Measurements from ENCODE around the gene MTRR. TPM values are rescaled to one million over a fixed set of nuclear protein-coding genes. Genes with fewer than 3 reads are reported as not detected.

MTRR gene
- total RNA-seq, 1 experiment from 2014 or later: 72.6 TPM

GRCh38 chr5:7867260-7867659 lies 1.7 kb upstream of the MTRR start:
- Histone ChIP-seq H3K27ac (no peak overlapping the region), H3K9me2 (ENCODE audit: insufficient read depth) (no peaks in the 10 kb centered on the region), H3K27me3 (ENCODE audit: insufficient read depth, low read depth) (no peaks in the 10 kb centered on the region), H4K20me1 (ENCODE audit: insufficient read depth) (peaks cover 23% of the 10 kb centered on the region), H3K9me3 (ENCODE audit: insufficient read depth, low read depth) (no peaks in the 10 kb centered on the region), H3K4me3 (no peak overlapping the region; the same call in 1 of the 2 replicates), H3K79me2 (ENCODE audit: low read depth) (peaks cover 59% of the 10 kb centered on the region), H3K4me2 (peak overlapping the region; percentile 95), H2AFZ (no peak overlapping the region), H3F3A (ENCODE audit: insufficient read depth, low read depth) (no peaks in the 10 kb centered on the region), H3K36me3 (ENCODE audit: low read depth) (peaks cover 6% of the 10 kb centered on the region; the same call in 1 of the 2 replicates), H3K4me1 (replicated peaks; ENCODE audit: insufficient read depth) (peaks cover 15% of the 10 kb centered on the region)
- CTCF ChIA-PET: no interaction called here
- no peak for DNase-seq
- POLR2A ChIA-PET (ENCODE audit: unreplicated experiment): interaction anchor here (0.5 kb wide), 1 partner anchor 9 kb away, joined by 6 read pairs; no protein-coding TSS in a partner anchor
- TF ChIP-seq EZH2 (IDR thresholded peaks at IDR 0.05; ENCODE audit: low read depth) (no peak), CTCF (conservative IDR thresholded peaks at IDR 0.05) (no peak)
- no TSS peak for BruUV-seq (replicated peaks)
- intact Hi-C loops (cut with micrococcal nuclease; ENCODE audit: unreplicated experiment): loop anchor here (10.0 kb wide), 1 partner anchor 1232 kb away; the partner anchor contains the start of genes NSUN2 and SRD5A1

DNA sequence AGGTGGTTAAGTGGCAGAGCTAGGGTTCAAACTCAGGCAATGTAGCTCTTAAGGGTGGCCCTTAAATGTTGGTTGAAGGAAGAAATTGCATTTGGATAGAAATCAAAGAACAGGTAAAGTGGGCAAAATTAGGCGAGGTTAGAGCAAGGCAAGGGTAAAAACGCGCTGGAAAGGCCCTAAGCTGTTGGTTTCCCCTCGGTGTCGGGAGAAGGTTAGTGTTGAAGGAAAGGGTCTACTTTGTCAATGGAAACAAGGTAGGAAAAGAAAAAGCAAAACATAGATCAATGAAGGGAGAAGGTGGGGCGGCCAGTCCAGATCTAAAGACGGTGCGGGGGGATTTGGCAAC lies 548 bp upstream of the MTRR start:
- H3K27me3 ChIP-seq (ENCODE audit: insufficient read depth, low read depth): no peaks in the 10 kb centered on the region
- intact Hi-C loops (cut with micrococcal nuclease; ENCODE audit: unreplicated experiment): loop anchor here (10.0 kb wide), 1 partner anchor 1234 kb away; the partner anchor contains the start of genes NSUN2 and SRD5A1
- ChIA-PET POLR2A (ENCODE audit: unreplicated experiment) (interaction anchor here (0.5 to 1.0 kb wide), 8 partner anchors 9 to 1536 kb away, joined by 3 to 9 read pairs (median 4); partner anchors contain the start of gene TENT4A), CTCF (no interaction called here)
- H3K4me1 ChIP-seq (replicated peaks; ENCODE audit: insufficient read depth): peaks cover 15% of the 10 kb centered on the region
- H3K79me2 ChIP-seq (ENCODE audit: low read depth): peaks cover 70% of the 10 kb centered on the region
- H3K36me3 ChIP-seq (ENCODE audit: low read depth): peaks cover 6% of the 10 kb centered on the region; the same call in 1 of the 2 replicates
- no peak for TF ChIP-seq CTCF (conservative IDR thresholded peaks at IDR 0.05)
- TF ChIP-seq EZH2 (IDR thresholded peaks at IDR 0.05; ENCODE audit: low read depth): no peak
- H3K9me2 ChIP-seq (ENCODE audit: insufficient read depth): no peaks in the 10 kb centered on the region
- no peak overlapping the region for H3K27ac ChIP-seq
- H3K4me3 ChIP-seq: peak overlapping the region; percentile 100
- H4K20me1 ChIP-seq (ENCODE audit: insufficient read depth): peaks cover 33% of the 10 kb centered on the region
- H2AFZ ChIP-seq: peak overlapping the region; percentile 99
- peak overlapping the region; percentile 95 for H3K4me2 ChIP-seq
- TSS peak; percentile 45 for BruUV-seq (replicated peaks)
- H3K9me3 ChIP-seq (ENCODE audit: insufficient read depth, low read depth): no peaks in the 10 kb centered on the region
- DNase-seq: no peak
- H3F3A ChIP-seq (ENCODE audit: insufficient read depth, low read depth): no peaks in the 10 kb centered on the region

DNA sequence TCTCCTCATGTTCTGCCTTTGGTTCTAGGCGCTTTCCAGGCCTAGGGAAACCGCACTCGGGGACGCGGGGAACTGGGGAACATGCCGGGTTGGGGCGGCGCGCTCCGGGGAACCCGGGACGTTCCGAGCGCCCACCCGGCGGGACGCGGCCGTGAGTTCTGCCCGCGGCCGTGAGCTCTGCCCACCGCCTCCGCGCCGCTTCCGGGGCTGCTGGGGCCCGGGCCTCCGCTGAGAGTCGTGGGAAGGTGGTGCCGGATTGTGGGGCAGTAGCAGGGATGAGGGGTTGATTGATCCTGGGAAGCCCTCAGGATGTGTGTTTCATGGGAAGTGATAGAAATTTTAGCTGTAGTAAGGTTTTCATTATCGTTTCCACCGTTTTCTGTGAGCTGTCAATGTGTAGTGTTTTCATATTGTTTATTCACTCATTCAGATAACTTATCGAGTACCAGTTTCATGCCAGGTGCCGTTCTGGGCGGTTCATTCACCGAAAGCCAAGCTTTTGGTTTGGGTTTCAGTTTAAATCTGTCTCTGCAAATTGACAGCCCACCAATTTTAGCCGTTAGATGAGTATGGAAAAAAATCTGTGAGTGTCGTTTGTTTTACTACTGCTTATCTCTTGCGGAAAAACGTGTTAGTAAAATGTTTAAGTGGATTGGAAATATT lies 657 bp downstream of the MTRR start:
- peaks cover 15% of the 10 kb centered on the region for H3K4me1 ChIP-seq (replicated peaks; ENCODE audit: insufficient read depth)
- peaks cover 36% of the 10 kb centered on the region for H4K20me1 ChIP-seq (ENCODE audit: insufficient read depth)
- no TSS peak for BruUV-seq (replicated peaks)
- peak overlapping the region; percentile 100 for H3K4me3 ChIP-seq
- H3K4me2 ChIP-seq: peak overlapping the region; percentile 95
- peak overlapping the region; percentile 48 for H3K27ac ChIP-seq
- no peaks in the 10 kb centered on the region for H3K9me3 ChIP-seq (ENCODE audit: insufficient read depth, low read depth)
- peaks cover 82% of the 10 kb centered on the region for H3K79me2 ChIP-seq (ENCODE audit: low read depth)
- intact Hi-C loops (cut with micrococcal nuclease; ENCODE audit: unreplicated experiment): loop anchor here (1.0 to 10.0 kb wide), 2 partner anchors 588 to 1235 kb away; partner anchors contain the start of genes NSUN2 and SRD5A1
- TF ChIP-seq CTCF (conservative IDR thresholded peaks at IDR 0.05) (no peak), EZH2 (IDR thresholded peaks at IDR 0.05; ENCODE audit: low read depth) (no peak)
- no peaks in the 10 kb centered on the region for H3K27me3 ChIP-seq (ENCODE audit: insufficient read depth, low read depth)
- H3K36me3 ChIP-seq (ENCODE audit: low read depth): peaks cover 6% of the 10 kb centered on the region; the same call in 1 of the 2 replicates
- H3K9me2 ChIP-seq (ENCODE audit: insufficient read depth): no peaks in the 10 kb centered on the region
- H3F3A ChIP-seq (ENCODE audit: insufficient read depth, low read depth): no peaks in the 10 kb centered on the region
- POLR2A ChIA-PET (ENCODE audit: unreplicated experiment): interaction anchor here (0.6 to 1.0 kb wide), 3 partner anchors 11 to 1499 kb away, joined by 3 to 9 read pairs (median 5); partner anchors contain the start of genes NSUN2 and SRD5A1
- no peak for DNase-seq
- peak overlapping the region; percentile 99 for H2AFZ ChIP-seq
- CTCF ChIA-PET: interaction anchor here (0.5 kb wide), 1 partner anchor 35 kb away, joined by 3 read pairs; no protein-coding TSS in a partner anchor

Data from PC-9 (cell line).